ENCODE results near the gene ESRRG.

The ESRRG gene

DNA sequence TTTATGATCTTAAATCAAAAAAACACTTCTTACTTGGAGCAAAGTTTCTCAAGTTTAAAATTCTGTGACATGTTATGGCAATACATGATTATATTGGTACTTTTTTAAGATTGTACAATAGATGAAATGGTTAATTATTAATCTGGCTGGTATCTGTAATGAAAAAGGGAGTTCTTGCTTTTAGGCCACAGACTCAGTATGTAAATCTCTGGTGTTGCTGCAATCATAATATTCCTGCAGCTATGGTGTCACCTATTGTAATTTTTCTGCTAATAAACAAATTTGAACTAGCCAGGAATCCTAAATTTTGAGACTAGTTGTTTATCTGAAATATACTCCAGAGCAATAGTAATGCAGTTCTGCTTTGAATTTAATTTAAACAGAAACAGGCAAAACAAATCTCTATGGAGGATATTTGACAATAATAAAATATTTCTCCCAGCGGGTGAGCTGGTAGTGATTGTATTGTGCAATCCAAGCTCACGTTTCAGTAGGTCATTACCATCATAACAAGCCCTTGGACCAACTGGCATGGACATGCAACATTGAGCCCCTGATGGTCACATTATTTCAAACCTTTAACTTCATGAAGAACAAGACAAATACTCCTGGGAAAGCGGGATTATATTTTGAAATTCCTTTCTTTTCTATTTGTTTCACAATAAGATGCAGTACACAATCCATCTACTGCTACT, 222.8 kb downstream of the ESRRG start:
- Histone ChIP-seq H3K36me3 (ENCODE audit: insufficient read depth, low read length) (no peaks in the 10 kb centered on the region), H3K79me2 (ENCODE audit: insufficient read depth, low read length) (no peaks in the 10 kb centered on the region)

DNA sequence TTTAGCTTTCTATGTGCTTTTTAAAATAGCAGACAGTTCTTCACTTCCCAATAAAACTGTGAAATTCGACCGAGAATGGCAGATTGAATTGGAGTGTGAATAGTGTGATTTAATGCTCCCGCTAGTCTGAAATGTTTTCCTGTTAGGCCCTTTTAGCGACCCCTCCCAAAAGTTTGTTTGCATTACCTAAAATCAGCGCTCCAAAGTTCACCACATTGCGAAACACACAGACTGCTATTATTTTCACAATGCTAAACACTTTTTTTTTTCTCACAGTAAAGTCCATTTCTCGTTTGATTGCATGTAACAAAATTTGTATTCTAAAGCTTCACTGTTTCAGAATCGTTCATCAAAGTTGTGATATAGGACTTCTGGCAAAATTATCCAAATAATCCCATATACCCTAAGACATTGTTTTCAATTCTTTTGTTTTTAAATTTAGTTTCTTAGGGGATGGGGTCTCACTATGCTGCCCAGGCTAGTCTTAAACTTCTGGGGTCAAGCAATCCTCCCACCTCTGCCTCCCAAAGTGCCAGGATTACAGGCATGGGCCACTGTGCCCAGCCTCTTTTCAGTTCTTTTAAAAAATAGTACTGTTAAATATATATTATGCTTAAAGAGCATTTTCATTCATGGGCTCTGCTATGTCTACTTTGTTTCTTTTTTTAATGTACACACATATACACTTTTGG, 223.5 kb downstream of the ESRRG start:
- no peak overlapping the region for H3K4me2 ChIP-seq (ENCODE audit: low read length)

More for the DNA sequence above, 222.8 kb downstream of the ESRRG start:
- Histone ChIP-seq H4K20me1 (ENCODE audit: insufficient read depth, low read length) (no peaks in the 10 kb centered on the region), H3K4me3 (ENCODE audit: low read depth, low read length, poor library complexity, severe bottlenecking) (no peak overlapping the region), H3K9ac (ENCODE audit: low read length) (no peak overlapping the region), H3K27ac (ENCODE audit: low read depth, low read length, poor library complexity, severe bottlenecking) (no peak overlapping the region), H3F3A (ENCODE audit: insufficient read depth, low read length) (no peaks in the 10 kb centered on the region), H3K9me2 (ENCODE audit: low read depth, low read length) (no peaks in the 10 kb centered on the region), H3K4me2 (ENCODE audit: low read length) (no peak overlapping the region), H3K27me3 (ENCODE audit: insufficient read depth, low read length) (no peaks in the 10 kb centered on the region), H3K4me1 (ENCODE audit: insufficient read depth, low read length, severe bottlenecking) (no peaks in the 10 kb centered on the region), H2AFZ (ENCODE audit: low read length) (no peak overlapping the region), H3K9me3 (ENCODE audit: low read length) (no peaks in the 10 kb centered on the region)
- TF ChIP-seq, protein P1, sequence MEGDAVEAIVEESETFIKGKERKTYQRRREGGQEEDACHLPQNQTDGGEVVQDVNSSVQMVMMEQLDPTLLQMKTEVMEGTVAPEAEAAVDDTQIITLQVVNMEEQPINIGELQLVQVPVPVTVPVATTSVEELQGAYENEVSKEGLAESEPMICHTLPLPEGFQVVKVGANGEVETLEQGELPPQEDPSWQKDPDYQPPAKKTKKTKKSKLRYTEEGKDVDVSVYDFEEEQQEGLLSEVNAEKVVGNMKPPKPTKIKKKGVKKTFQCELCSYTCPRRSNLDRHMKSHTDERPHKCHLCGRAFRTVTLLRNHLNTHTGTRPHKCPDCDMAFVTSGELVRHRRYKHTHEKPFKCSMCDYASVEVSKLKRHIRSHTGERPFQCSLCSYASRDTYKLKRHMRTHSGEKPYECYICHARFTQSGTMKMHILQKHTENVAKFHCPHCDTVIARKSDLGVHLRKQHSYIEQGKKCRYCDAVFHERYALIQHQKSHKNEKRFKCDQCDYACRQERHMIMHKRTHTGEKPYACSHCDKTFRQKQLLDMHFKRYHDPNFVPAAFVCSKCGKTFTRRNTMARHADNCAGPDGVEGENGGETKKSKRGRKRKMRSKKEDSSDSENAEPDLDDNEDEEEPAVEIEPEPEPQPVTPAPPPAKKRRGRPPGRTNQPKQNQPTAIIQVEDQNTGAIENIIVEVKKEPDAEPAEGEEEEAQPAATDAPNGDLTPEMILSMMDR (IDR thresholded peaks at IDR 0.05; ENCODE audit: low read length), result no peak
- TF ChIP-seq EZH2 (IDR thresholded peaks at IDR 0.05; ENCODE audit: borderline replicate concordance, low read length), result no peak

DNA sequence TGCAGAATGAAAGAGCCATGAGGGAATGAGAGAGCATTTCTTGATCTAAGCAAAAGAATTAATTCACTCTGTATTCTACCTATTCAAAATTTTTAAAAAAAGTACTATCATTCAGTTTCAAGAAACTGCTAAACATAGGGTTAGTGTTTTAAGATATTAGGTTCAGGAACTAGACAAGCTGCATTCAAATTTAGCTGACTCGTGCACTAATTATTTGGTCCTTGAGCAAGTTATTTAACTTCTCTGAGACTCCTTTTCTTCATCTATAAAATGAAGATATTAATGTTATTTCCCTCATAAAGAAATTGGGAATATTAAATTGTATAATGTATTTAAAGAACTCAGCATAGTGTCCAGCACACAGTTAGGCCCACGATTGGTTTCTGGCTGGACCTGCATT, 225.0 kb downstream of the ESRRG start:
- Histone ChIP-seq H3K4me3 (ENCODE audit: low read depth, low read length, poor library complexity, severe bottlenecking) (no peak overlapping the region), H3F3A (ENCODE audit: insufficient read depth, low read length) (no peaks in the 10 kb centered on the region), H3K9me3 (ENCODE audit: low read length) (no peaks in the 10 kb centered on the region), H3K79me2 (ENCODE audit: insufficient read depth, low read length) (no peaks in the 10 kb centered on the region), H4K20me1 (ENCODE audit: insufficient read depth, low read length) (no peaks in the 10 kb centered on the region), H3K9me2 (ENCODE audit: low read depth, low read length) (no peaks in the 10 kb centered on the region), H2AFZ (ENCODE audit: low read length) (no peak overlapping the region), H3K4me2 (ENCODE audit: low read length) (no peak overlapping the region), H3K36me3 (ENCODE audit: insufficient read depth, low read length) (no peaks in the 10 kb centered on the region), H3K27ac (ENCODE audit: low read depth, low read length, poor library complexity, severe bottlenecking) (no peak overlapping the region), H3K27me3 (ENCODE audit: insufficient read depth, low read length) (no peaks in the 10 kb centered on the region), H3K4me1 (ENCODE audit: insufficient read depth, low read length, severe bottlenecking) (no peaks in the 10 kb centered on the region), H3K9ac (ENCODE audit: low read length) (no peak overlapping the region)
- TF ChIP-seq EZH2 (IDR thresholded peaks at IDR 0.05; ENCODE audit: borderline replicate concordance, low read length), result no peak

More for the DNA sequence above, 223.5 kb downstream of the ESRRG start:
- Histone ChIP-seq H2AFZ (ENCODE audit: low read length) (no peak overlapping the region), H3K4me3 (ENCODE audit: low read depth, low read length, poor library complexity, severe bottlenecking) (no peak overlapping the region), H3K9me3 (ENCODE audit: low read length) (no peaks in the 10 kb centered on the region), H4K20me1 (ENCODE audit: insufficient read depth, low read length) (no peaks in the 10 kb centered on the region), H3K79me2 (ENCODE audit: insufficient read depth, low read length) (no peaks in the 10 kb centered on the region), H3K9me2 (ENCODE audit: low read depth, low read length) (no peaks in the 10 kb centered on the region), H3K27ac (ENCODE audit: low read depth, low read length, poor library complexity, severe bottlenecking) (no peak overlapping the region), H3F3A (ENCODE audit: insufficient read depth, low read length) (no peaks in the 10 kb centered on the region), H3K36me3 (ENCODE audit: insufficient read depth, low read length) (no peaks in the 10 kb centered on the region), H3K9ac (ENCODE audit: low read length) (no peak overlapping the region), H3K4me1 (ENCODE audit: insufficient read depth, low read length, severe bottlenecking) (no peaks in the 10 kb centered on the region), H3K27me3 (ENCODE audit: insufficient read depth, low read length) (no peaks in the 10 kb centered on the region)
- TF ChIP-seq, protein P1 (IDR thresholded peaks at IDR 0.05; ENCODE audit: low read length), result no peak
- TF ChIP-seq EZH2 (IDR thresholded peaks at IDR 0.05; ENCODE audit: borderline replicate concordance, low read length), result no peak

Data from OCI-LY1 (cell line).